GM19043 (cell line): ENCODE data around the gene CCDC83.
"Not testable (repeated sequence)": the region's sequence is repeated elsewhere in the genome, so short reads cannot be mapped to it uniquely, and the experiment has no call there.

Experiments used
- ATAC-seq: cut with Tn5 transposase; IDR thresholded peaks from one replicate; pipeline ENCODE4 v1.9.1; 2021; ENCODE audit warnings: low read depth; ENCODE audit not compliant: unreplicated experiment

Gene CCDC83

DNA sequence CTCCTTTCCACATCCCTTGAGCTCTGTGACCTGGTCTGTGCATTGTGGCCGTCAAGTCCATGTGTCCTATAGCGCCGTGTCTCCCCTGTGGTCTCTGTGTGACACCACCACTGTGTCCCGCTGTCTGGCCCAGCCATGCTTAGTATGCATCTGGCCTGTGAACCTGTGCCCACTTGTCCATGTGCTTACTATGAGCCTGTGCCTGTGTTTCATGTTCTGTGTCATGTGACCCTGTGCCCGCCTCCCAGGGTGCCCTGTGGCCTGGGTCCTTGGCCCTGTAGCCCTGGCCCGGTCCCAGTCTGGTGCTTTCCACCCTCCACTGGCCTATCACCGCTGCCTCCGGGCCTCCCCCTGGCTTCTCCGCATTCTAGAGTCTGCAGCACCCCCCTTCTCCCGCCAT, 80.6 kb downstream of the CCDC83 start:
- no peak for ATAC-seq

DNA sequence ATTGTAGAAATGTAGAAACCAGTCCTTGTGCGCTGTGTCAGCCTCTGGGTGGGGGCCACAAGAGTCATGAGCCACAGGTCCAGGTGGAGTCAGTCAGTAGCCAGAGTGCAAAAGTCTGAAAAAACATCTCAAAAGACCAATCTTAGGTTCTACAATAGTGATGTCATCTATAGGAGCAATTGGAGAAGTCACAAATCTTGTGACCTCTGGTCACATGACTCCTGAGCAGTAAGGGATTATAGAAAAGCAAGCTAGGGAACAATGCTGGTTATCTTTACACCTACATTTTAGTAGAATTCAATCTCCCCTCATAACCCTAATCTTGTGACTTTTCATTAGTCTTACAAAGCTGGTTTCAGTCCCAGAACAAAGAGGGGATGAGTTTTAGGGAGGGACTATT, 82.7 kb downstream of the CCDC83 start:
- no peak for ATAC-seq

DNA sequence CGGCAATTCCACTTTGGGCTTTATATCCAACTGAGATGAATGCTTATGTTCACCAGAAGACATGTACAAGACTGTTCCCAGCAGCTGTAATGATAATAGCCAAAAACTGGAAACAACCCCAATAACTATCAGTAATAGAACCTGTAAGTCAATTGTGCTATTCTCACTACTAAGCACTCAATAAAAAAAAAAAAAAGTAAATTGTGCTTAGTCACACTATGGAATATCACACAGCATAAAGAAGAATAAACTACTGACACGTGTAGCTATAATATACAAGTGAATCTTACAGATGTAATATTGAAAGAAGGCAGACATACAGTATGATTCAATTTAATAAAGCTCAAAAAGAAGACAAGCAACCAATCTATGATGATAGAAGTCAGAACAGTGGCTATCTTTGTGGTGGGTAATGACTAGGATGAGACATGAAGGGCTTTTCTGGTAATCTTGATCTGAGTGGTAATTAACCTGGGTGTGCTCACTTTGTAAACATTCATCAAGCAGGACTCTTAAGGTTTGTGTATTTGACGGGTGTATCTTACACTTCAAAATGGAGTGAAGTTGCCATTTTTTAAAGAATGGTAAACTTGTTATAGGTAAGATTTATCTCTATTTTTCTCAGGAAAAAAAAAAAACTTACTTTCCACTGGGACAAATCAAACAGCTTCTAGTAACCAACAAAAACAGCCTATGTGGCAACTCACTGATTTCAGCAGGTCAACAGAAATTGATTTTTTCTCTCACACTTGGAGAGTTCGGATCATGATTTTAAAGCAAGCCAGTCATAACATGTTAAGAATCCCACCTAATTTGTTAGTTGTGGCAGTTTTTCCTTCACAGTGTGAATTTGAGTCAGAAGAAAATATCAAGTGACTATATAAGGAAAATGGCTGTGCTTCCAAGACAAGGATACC, 84.2 kb downstream of the CCDC83 start:
- no peak for ATAC-seq

DNA sequence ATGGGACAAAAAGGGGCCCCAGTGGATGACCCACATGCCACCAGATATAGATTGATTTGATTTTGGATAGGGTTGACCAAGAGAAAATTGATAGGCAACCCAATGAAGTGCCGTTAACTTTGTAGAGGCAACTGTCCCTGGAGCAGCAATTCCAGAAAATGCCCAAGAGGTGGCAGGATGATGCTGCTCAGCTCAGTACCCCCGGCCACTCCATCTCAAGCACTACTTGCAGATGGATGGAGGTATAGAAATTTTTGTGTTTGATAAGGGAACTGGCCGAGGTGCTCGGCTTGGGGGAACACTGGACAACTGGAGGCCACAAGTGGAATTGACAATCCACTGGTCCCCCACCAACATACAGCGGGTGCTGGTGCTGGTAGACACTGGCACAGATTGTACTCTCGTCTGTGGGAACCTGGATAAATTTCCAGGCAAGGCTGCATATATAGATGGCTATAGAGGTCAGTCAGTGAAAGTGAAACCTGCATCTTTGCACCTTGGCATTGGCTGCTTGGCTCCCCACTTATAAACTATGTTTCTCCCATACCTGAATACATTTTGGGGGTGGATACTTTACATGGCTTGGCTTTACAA, 86.3 kb downstream of the CCDC83 start:
- ATAC-seq = peak; percentile 76

DNA sequence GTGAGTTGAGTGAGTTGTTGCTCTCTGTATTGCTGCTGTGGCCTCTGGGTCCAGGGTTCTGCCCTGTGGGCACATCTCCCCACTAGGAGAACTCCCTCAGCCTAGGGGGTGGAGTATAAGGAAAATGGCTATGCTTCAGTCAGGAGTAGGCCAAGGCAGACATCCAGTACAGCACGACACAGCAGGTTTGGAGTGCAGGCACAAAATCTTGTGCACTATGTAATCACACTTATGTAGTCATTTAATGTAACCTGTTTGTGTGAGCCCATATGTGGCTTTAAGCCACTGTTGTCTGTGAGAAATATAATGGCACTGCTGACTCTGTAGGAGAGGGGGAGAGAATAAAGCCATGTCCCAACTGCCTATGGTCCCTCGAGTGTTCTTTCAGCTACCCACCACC, 90.1 kb downstream of the CCDC83 start:
- no peak for ATAC-seq

DNA sequence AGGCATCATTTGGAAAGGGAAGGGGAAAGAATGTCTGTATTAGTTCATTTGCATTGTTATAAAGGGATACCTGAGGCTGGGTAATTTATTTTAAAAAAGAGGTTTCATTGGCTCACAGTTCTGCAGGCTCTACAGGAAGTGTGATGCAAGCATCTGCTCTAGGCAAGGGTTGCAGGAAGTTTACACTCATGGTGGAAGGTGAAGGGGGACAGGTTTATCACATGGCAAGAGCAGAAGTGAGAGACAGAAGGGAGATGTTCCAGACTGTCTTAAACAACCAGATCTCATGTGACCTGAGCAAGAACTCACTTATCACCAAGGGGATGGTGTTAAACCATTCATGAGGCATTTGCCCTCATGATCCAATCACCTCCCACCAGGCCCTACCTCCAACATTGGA, 90.6 kb downstream of the CCDC83 start:
- no peak for ATAC-seq

DNA sequence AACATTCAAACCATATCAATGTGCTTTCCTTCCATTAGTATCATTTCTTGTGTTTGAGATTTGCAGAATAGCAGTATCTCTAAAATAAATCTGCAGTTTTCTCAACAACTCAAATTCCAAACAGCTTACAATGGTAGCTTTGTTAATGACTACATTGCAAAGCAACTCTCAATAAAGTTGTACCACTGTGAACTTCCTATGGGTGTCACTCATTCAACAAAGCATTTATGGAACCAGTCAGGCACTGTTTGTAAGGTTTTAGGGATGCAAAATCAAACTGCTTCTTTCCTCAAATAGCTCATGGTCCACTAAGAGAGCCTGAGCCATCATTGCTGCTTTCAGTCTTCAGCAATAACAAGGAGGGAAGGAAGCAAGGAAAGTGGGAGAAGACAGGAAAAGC, 91.0 kb downstream of the CCDC83 start:
- no peak for ATAC-seq

DNA sequence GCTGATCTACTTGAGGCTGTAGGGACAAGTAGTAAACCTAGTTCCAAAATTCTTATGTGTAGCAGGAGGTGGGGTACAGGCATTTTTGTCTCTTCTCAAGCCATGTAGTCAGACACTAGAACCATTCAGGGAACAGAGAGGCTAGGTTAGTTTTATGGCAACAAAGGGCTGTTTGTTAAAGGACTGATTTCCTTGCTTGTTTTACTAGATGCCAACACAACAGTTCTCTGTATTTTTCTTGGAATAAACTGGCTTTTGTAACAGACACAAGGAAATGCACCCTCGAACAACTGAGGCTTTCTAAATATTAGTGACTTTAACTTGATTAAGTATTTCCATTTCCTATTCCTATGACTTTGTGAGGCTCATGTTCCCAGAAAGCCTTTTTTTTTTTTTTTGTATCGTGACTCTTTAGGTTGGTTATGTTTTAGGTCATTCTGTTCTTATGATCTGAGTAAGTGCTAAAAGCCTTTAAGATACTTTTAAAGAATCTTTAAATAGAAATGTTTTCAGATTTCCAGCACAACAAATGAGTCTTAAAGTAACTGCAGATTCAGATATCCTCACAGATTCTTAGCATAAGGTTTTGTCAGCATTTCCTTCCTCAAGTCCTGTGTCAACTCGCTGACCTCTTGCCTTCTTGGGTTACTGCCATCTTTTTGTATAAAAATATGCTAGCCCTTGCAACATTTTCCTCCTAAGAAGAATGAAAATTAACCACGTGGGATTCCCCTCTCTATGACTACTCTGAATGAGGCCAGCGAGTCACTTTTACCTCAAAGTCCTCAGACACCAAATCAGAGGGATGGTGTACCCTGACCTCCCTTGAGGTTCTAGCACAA, 92.5 kb downstream of the CCDC83 start:
- no peak for ATAC-seq

DNA sequence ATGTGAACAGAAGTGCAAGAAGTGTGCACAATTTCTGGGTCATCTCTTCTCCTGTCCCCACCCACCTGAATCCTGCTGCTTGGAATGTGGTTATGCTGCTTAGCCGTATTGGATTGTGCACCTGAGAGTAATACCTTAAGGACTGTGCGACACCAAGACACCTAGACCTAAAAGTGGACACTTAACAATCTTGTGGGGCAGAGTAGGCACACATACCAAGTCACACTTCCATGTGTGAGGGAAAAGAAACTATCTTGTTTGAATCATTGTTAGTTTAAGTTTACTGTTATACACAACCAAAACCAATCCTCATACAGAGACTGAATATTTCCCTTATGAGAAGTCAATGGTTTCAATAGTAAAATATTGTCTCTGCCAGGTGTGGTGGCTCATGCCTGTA, 93.7 kb downstream of the CCDC83 start:
- no peak for ATAC-seq

DNA sequence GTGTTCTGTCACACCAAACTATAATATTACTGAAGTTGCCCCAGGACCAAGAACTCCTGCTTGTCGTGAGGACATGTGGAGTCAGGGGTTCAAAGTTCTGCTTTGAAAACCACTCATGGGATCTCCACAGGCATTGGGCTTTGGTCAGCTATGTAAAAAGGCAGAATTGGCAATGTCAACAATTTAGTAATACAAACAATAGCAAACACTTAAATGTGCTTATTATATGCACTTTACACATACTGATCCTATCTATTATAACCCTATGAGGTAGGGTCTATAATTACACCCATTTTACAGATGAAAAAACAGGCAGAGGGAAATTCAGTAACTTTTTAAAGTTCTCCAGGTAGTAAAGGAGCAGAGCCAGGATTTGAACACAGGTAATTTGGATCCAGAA, 94.6 kb downstream of the CCDC83 start:
- no peak for ATAC-seq

DNA sequence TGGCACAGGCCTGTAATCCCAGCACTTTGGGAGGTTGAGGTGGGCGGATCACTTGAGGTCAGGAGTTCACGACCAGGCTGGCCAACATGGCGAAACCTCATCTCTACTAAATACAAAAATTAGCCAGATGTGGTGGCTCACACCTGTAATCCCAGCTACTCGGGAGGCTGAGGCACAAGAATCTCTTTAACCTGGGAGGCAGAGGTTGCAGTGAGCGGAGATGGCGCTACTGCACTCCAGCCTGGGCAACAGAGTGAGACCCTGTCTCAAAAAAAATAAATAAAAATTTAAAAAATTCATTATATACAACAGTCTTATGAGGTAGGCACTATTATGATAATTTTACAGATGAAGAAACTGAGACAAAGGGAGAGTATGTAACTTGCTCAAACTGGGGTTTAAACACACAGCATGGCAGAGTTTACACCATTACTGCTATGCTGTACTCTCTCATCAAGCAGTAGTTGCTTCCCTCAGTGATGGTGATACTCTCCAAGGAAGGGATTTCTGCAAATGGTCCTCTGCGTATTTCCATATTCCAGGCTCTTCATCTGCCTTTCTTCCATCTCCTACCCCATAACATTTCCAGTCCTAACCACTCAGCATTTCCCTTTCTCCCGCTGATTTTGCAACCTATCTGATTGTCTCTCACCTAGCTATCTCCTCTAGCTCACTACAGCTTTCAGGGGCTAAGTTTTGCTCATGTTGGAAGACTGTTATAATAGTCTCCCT, 95.3 kb downstream of the CCDC83 start:
- no peak for ATAC-seq

DNA sequence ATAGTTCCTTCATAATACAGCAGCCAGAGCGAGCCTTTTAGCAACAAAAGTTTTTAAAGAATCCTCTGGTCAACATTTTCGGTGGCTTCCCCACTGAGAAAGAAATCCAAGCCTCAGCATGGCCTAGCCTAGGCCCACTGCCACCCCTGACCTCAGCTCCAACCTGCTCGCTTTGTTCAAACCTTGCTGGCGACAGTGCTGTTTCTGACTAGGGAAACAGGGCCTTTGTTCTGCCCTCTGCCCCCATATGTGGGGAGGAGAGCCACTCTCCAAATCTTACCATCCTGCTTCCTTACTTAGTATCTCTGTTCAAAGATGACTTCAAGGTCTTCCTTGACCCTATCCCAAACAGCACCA, 95.8 kb downstream of the CCDC83 start:
- ATAC-seq = no peak

DNA sequence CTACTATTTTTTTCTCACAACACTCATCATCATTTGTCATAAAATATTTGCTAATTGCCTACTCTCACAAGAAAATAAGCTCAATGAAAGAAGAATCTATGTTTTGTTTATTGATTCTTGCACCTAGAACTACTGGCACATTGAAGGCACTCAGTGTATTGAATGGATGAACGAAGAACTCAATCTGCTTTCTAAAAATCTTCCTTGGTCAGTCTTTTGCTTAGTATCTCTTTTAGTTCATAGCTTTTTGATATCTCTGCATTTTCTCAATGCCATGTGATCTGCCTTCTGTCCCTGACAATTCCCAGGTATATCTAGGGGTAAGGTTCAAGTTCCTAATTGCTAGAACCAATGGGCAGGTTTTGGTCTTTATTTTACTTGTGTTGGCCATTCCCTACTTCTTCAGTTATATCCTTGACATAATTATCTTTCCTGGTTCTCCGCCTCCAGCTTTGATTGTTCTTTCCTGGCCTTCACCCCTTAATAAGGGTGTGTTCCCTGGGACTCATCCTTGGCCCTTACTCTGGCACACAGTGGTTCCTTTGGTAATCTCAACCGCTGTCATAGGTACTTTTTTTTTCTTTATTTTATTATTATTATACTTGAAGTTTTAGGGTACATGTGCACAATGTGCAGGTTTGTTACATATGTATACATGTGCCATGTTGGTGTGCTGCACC, 96.4 kb downstream of the CCDC83 start:
- ATAC-seq = no peak

DNA sequence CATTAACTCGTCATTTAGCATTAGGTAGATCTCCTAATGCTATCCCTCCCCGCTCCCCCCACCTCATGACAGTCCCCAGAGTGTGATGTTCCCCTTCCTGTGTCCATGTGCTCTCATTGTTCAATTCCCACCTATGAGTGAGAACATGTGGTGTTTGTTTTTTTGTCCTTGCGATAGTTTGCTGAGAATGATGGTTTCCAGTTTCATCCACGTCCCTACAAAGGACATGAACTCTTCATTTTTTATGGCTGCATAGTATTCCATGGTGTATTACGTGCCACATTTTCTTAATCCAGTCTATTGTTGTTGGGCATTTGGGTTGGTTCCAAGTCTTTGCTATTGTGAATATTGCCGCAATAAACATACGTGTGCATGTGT, 96.9 kb downstream of the CCDC83 start:
- ATAC-seq = not testable (repeated sequence)

DNA sequence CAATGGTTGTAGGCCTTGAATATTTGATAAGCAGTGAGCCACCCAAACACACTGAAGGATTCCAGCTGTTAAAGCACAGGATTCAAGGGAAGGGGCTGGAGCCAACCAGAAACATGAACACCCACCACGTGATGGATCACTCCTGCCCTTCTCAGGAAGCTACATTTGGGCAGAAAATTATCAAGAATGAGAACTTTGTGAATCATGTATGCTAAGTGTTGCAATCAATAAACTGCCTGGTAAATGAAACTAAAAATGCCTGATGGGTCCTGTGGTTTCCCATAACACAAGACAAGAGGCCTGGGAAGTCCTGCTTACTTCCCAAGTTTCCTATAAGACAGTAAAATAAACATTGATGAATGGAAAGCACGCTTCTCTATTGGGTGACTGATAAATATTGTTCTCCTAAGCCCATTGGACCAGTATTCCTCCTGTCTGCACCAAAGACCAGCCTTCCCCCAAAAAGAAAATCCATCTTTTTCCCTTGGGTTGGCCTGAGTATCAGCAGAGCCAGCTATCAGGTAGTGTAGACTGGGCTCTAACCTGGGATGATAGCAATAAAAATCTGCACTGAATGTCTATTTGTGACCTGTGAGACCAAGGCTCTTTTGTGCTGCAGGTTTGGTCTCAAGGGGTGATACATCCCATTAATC, 98.4 kb downstream of the CCDC83 start:
- no peak for ATAC-seq

DNA sequence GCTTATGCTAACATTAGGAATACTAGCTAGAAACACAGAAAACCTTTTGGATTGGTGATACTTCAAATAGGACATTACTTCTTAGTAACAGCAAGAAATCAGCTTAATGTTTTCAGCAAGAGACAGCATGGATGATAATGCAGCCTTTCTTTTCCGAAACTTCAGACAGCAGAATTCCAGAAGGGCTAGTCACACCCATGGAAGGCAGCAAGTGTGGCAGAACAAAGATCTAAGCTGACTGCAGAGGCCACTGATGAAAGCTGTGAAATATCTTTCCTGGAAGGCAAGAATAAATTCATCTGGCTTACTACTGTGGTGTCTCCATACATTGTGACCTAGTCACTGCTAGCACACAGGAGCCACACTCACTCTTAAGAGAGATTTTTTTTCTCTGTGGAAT, 100.3 kb downstream of the CCDC83 start:
- no peak for ATAC-seq

DNA sequence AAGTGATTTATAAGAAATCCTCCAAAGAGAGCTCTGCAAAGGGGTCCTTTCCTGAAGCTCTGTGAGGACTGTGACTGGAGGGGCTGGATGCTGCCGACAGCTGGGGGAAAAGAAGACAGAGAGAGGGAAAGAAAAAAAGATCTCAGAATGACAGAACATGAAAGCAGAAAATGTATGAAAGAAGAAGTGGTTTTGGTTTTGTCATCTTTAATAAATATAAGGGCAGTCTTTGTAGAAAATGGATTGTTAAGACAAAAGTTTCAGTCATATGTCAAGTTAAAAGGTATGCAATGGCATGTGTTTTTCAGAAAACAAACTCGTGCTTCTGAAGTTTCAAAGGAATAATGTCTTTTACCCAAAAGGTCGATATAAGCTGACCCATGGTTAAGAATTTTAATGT, 105.5 kb downstream of the CCDC83 start:
- ATAC-seq = no peak

DNA sequence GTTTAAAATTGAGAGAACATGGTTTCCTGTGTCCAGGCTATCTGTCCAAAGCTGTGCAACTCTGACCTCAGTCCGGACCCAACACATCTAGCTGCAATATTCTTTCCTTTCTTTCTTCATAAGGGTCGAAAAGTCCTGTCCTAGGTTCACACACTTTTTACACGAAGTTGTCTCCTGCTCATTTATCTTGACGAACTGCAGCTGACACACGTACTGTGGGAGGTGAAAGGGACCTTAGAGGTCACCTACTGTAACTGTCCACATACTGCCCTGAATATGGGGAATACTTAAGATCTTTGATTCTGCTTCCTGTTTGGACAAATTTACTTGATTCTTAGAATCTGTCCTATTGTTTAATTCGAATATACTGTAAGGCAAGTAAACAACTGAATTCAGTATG, 105.9 kb downstream of the CCDC83 start:
- ATAC-seq = no peak

DNA sequence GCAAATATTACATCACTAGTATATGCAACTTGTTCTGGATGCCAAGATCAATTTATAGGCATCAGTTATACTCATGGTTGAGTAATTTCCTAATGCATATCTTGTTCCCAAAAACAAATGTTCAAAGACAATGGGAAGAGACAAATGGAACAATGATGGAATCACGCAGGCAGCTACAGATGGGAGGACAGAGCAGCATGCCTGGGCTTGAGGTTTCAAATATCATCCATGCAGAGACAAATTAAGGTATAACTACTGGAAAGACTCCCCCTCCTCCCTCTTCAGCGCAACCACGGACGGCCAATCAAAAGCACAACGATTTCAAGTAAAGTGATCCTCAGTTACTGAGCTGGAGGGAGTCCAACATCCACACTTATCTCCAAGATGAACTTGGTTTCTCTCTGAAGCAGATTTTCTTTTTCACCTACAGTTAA, 106.8 kb downstream of the CCDC83 start:
- ATAC-seq = no peak

DNA sequence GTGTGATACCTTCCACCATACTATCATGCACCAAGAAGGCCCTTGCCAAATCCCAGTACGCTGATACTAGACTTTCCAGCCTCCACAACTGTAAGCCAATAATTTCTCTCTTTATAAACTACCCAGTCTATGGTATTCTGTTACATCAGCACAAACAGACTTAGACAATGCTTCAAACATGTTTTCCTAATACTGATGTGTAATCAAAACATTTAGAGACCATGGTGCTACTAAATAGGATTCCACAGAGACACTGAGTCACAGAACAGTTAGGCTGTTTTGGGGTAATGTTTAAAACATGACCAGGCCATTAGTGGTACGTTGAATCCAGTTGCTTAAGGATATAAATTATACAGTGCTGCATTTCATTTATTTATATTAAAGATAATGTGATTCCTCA, 110.0 kb downstream of the CCDC83 start:
- ATAC-seq = no peak
